Peyer's patch (tissue), 4 donors: ENCODE data around the gene HHAT.

Experiments
- CTCF ChIP-seq, 6 experiments: fragments of 450-650 bp in 4 of 6; fragments of 200-600 bp in 2 of 6; sonication (generic) in 1 of 6; IDR thresholded peaks; one replicate each; pipeline ENCODE4 v1.5.1; 2017 to 2019; ENCODE audit warnings: antibody characterized with exemption in 6 of 6, mild to moderate bottlenecking in 3 of 6, moderate library complexity in 1 of 6
- POLR2A ChIP-seq, 2 donors: fragments of 450-650 bp; IDR thresholded peaks; one replicate each; pipeline ENCODE4 v1.5.1; 2017; ENCODE audit warnings: antibody characterized with exemption in 2 of 2, mild to moderate bottlenecking in 2 of 2, moderate library complexity in 2 of 2

GRCh38 chr1:210482945-210483617, 154.4 kb downstream of the HHAT start:
- no peak for TF ChIP-seq CTCF (IDR thresholded peaks at IDR 0.05)
- TF ChIP-seq POLR2A (IDR thresholded peaks at IDR 0.05) = no peak
